Astrocyte (in vitro differentiated cells and primary cell): Measurements from ENCODE around the gene DYNLL1.

Experiments
- EZH2 ChIP-seq: IDR thresholded peaks from 2 replicates; pipeline ENCODE4 v1.6.1; 2012; ENCODE audit warnings: mild to moderate bottlenecking, low read length, inconsistent platforms; ENCODE audit not compliant: insufficient read depth
- TF ChIP-seq, protein P1 (sequence below): IDR thresholded peaks from 2 replicates; pipeline ENCODE4 v1.5.1; 2011; ENCODE audit warnings: low read depth, mild to moderate bottlenecking, inconsistent platforms, low read length, moderate library complexity; ENCODE audit not compliant: insufficient read depth

GRCh38 chr12:120465756-120466155 lies 30.2 kb upstream of the DYNLL1 start:
- TF ChIP-seq, protein P1, sequence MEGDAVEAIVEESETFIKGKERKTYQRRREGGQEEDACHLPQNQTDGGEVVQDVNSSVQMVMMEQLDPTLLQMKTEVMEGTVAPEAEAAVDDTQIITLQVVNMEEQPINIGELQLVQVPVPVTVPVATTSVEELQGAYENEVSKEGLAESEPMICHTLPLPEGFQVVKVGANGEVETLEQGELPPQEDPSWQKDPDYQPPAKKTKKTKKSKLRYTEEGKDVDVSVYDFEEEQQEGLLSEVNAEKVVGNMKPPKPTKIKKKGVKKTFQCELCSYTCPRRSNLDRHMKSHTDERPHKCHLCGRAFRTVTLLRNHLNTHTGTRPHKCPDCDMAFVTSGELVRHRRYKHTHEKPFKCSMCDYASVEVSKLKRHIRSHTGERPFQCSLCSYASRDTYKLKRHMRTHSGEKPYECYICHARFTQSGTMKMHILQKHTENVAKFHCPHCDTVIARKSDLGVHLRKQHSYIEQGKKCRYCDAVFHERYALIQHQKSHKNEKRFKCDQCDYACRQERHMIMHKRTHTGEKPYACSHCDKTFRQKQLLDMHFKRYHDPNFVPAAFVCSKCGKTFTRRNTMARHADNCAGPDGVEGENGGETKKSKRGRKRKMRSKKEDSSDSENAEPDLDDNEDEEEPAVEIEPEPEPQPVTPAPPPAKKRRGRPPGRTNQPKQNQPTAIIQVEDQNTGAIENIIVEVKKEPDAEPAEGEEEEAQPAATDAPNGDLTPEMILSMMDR, result no peak
- no peak for TF ChIP-seq EZH2
